Measurements from ENCODE around the gene MLST8.

DNA sequence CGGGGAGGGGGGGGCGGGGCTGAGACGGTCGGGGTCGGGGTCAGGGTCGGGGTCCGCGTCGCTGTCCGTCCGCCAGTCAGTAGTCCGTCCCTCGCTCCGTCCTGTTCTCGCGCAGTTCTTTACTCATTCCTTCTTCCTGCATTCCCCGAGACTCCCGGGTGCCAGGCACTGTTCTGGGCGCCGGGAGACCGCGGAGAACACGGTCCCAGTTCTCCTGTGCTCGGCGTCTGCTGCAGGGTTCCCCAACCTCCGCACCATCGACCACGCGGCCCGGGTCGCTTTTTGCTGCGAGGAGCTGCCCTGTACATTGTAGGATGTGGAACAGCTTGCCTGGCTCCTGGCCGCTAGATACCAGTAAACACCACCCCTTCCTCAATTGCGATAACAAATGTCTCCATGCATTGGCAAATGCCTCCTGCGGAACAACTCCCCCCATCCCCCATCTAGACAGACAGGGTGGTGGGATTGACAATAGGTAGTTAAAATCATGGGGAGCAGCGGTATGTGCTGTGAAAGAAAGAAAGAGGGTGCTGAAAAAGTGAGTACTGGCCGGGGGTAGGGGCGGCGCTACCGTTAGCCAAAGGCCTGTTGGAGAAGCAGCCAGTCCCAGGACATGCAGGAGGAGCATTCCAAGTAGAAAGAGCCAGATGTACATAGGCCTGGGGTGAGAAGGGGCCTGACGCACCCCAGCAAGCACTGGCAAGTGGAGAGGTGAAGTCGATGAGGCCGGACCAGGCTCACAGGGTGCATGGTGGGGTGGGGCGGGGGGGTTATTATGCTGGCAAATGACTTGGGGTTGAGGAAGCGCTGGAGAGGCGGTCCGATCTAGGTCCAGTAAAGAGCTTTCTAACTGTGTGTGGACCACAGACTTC, 49.0 kb upstream of the MLST8 start:
- TF ChIP-seq, protein P1, sequence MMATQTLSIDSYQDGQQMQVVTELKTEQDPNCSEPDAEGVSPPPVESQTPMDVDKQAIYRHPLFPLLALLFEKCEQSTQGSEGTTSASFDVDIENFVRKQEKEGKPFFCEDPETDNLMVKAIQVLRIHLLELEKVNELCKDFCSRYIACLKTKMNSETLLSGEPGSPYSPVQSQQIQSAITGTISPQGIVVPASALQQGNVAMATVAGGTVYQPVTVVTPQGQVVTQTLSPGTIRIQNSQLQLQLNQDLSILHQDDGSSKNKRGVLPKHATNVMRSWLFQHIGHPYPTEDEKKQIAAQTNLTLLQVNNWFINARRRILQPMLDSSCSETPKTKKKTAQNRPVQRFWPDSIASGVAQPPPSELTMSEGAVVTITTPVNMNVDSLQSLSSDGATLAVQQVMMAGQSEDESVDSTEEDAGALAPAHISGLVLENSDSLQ (IDR thresholded peaks at IDR 0.05), result no peak
- TF ChIP-seq FOXA1 (IDR thresholded peaks at IDR 0.05) (no peak), SUZ12 (IDR thresholded peaks at IDR 0.05) (no peak), ELF4 (IDR thresholded peaks at IDR 0.05) (no peak), BHLHE40 (IDR thresholded peaks at IDR 0.05; ENCODE audit: borderline replicate concordance) (no peak)
